Stromal cell of bone marrow (primary cell): ENCODE data around the gene L3MBTL1.

Source experiments
- DNase-seq: peaks from one replicate; pipeline ENCODE4 v3.0.0-alpha.2; 2012; ENCODE audit warnings: low read depth

The L3MBTL1 gene

DNA sequence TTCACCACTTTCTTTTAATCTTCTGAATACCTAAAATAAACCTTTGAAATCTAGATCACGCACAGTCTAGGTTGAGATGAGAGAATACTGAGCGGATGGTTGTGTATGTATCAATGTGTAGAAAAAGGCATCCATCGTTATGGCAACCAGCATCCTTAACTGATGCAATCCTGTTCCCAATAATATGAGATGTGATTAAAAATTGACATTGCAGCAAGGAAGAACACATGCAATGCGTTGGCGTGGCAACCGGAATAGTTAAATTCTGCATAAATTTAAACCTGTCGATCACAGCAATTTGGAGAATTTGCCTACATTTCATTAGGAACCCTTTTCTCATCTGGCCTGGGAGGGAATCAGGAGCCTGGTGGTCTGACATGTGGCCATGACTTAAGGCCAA, 1.3 kb upstream of the L3MBTL1 start:
- DNase-seq = no peak

DNA sequence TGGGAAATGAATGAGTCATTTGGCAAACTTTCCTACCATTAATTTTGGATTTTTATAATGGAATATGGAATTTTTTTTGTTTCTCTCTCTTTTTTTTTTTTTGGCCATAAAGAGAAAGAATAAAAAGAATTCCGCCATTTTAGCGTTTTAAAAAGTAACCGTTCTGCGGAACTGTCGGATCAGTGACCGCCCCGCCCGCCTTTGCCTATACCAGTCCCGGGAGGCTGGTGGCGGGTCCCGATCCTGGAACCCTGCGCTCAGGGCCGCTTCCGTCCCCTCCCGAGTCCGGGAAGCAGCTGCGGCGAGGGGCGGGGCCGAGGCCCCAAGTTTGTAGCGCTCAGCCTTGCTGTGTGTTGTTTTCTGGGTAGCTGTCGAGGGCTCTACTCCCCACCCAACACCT, 609 bp downstream of the L3MBTL1 start:
- no peak for DNase-seq

DNA sequence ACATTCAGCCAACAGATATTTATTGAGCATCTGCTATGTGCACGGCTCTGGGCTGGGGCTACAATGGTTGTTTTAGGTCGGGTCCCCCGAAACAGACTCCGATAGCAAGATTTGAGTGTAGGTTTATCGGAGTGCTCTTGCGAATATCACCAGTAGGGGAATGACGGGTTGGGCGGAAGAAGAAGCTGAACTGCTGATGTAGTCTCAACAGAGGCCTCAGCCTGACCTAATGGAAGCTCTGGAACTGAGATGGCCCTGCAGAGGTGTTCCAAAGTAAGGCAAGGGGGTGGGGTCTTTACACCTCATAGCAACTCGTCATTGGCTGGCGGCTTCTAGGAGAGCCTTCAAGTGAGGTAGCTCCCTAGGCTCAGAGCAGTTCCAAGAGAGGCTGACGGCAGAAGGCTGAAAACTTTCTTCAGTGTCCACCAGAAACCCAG, 1.1 kb downstream of the L3MBTL1 start:
- no peak for DNase-seq

DNA sequence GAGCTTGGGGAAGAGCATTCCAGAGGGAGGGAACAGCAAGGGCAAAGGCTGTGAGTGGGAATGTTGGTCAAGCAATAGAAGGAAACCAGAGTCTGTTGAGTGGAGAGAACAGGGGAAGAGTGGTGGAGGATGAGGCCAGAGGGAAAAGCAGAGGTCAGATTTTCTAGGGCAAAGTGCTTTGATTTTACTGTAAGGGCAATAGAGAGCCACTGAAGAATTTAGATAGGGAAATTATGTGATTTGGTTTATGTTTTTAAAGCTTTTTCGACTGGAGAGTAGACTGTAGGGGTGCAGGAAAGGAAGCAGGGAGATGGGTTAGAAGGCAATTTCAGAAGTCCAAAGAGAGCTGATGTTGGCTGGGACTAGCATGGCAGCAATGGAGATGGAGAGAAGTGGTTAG, 4.4 kb downstream of the L3MBTL1 start:
- no peak for DNase-seq

DNA sequence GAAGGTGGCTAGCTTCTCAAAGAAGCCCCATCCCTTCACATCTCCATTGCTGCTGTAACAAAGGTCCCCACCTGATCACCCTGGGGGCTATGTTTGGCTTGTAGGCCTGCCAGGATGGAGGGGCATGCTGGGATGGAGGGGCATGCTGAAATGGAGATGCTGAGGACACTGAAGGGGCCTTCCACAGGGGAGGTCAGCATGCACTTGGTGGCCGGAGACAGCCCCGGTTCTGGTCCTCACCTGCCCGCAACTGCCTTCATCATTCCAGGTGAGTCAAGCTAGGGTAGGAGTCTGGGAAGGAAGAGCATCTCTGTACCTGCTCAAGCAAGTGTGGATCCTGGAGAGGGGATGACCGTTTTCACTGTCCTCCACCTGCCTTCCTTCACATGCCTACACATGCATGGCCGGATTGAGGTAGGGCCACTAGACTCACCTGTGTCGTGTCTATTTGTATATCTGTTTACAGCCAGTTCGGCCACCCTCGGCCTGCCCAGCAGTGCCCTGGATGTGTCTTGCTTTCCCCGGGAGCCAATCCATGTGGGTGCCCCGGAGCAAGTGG, 6.0 kb downstream of the L3MBTL1 start:
- DNase-seq = no peak

DNA sequence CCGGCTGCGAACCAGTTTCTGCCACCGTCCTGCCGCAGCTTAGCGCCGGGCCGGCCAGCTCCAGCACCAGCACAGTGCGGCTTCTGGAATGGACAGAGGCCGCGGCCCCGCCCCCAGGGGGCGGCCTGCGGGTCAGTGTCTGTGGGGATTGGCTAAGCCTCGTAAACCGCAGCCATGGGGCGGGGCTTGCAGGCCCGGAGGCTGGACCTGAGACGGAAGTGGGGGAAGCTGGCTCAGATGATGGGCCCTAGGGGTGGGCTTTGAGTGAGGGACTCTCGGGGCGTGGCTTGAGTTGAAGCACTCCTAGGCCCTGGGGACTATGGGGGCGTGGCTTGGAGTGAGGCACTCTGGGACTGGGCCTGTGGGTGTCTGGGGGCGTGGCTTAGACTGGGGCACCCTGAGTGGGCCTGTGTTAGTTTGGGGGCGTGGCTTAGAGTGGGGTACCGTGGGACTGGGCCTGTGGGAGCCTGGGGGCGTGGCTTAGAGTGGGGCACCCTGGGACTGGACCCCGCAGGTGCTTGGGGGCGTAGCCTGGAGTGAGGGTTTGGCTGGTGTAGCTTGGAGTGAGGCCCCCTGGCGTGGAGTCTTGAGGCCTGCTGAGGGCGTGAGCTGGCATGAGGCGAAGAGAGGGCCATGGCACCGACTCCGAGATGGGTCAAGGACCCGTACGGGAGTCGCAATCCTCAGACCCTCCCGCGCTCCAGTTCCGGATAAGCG, 6.6 kb downstream of the L3MBTL1 start:
- peak; percentile 82 for DNase-seq

DNA sequence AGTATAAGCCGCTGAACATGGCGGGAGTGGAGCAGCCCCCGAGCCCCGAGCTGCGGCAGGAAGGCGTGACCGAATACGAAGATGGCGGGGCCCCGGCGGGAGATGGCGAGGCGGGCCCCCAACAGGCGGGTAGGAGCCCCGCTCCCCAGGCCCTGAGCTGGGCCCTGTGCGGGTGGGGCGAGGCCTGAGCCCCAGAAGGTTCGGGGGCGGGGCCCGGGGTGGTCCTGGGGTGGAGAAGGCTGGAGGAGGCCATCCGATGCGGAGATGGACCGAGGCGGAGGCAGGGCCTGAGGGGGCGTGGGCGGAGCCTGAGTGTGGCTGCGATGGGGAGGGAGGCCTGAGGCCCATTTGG, 7.1 kb downstream of the L3MBTL1 start:
- no peak for DNase-seq

DNA sequence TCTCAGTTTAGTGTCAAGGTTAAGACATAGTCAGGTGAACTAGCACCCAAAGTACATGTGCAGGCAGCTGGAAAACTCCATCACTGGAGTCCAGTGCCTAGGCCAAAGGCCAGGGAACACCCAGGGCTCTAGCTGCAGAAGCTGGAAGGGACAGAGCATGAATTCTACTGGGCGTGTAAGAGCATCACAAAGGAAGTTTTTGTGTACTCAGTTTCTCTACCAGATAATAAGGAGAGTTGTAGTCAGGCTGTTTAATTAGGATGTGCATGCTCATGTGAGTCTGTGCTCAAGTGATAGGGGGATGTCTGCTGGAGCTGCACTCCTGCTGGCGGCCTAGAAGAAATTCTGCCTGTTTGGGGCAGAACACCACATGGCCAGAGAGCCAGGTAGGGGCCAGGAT, 8.1 kb downstream of the L3MBTL1 start:
- no peak for DNase-seq

DNA sequence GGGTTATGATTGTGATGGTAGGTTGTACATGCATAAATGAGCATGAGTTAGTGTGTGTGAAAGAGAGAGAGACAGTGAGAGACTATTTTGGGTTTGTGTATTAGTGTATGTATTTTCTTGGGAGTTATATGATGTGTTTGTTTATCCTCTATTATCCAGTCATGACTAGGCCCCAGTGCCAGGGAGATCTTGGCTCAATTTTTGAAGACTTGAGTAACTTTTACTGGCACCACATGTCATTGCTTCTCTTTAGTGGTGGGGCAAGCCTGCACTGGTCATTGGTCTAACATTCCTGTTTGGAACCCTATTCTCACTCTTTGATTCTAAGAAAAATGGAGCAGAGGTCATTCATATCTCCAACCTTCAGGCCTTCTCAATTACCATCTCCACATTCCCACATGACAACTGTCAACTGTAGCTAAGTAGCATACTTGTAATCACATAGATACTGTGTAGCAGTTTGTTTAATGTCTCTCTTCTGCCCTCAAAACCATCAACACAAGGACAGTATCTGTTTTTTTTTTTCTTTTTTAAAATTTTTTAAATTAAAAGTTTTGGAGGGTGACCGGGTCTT, 8.8 kb downstream of the L3MBTL1 start:
- DNase-seq = no peak

DNA sequence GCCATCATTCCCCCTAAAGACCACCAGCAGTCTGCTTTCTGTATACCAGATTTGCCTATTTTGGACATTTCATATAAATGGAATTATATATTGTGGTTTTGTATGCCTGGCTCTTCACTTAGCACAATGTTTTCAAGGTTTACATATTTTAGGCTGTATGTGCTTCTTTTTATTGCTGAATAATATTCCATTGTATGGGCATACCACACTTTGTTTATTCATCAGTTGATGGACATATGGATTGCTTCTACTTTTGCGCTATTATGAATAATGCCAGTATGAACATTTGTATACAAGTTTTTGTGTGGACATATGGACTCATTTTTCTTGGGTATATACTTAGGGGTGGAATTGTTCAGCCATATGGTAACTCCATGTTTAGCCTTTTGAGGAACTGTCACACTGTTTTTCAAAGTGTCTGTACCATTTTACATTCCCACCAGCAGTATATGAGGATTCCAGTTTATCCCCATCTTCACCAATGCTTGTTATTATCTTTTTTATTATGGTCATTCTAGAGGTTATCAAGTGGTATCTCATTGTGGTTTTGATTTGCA, 12.7 kb downstream of the L3MBTL1 start:
- DNase-seq = no peak

DNA sequence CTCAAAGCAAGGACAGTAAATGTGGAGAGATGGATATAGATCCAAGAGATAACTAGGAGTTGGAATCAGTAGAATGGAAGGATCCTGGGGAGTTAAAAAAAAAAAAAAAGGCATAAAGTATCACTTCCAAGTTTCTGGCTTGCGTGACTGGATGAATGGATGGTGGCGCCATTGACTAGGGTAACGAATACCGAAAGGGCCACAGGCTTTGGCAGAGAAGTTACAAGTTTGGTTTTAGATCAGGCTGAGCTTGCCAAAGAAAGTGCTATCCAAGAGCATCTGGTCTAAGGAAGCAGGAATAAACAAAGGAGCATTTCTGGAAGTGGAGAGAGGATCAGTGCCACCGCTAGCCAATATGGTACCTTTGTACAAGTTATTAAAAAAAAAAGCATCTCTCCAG, 17.5 kb downstream of the L3MBTL1 start:
- DNase-seq = no peak

DNA sequence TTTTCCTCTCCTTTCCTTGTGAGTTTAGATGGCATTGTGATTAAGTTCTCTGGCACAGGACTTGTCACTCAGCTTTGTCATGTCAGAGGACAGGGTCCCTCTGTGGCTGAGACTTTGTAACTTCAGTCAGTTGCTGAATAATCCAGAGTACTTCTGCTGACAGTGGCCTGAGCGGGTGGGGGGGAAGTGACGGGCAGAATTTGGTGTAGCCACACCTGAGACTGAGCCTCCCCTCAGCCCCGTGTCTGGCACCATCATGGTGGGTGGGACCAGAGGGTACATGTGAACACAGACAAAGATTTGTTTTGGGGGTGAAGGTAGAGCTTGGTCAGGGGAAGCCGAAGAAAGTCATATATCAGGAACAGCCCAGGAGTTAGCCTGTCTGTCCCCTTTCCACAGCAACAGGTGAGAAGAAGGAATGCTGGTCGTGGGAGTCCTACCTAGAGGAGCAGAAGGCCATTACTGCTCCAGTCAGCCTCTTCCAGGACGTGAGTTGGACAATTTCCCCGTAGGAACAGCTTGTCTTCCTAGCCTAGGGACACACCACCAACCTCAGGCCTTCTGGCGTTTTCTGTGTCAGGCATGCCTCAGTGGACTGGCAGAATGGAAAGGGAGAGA, 20.9 kb downstream of the L3MBTL1 start:
- no peak for DNase-seq

DNA sequence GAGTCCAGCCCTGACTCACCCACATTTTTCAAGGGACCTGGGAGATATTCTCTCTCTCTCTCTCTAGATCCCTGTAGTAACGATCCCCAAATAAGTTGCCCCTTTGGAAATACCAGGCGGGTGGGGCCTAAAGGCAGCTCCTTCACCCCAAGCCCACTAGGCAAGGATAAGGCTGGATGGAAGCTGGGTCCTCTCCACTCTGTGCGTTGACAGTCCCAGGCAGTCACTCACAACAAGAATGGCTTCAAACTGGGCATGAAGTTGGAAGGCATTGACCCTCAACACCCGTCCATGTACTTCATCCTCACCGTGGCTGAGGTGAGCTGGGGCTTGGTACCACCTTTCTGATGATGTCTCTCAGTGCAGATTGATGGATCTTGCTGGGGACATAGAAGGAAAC, 21.6 kb downstream of the L3MBTL1 start:
- no peak for DNase-seq

DNA sequence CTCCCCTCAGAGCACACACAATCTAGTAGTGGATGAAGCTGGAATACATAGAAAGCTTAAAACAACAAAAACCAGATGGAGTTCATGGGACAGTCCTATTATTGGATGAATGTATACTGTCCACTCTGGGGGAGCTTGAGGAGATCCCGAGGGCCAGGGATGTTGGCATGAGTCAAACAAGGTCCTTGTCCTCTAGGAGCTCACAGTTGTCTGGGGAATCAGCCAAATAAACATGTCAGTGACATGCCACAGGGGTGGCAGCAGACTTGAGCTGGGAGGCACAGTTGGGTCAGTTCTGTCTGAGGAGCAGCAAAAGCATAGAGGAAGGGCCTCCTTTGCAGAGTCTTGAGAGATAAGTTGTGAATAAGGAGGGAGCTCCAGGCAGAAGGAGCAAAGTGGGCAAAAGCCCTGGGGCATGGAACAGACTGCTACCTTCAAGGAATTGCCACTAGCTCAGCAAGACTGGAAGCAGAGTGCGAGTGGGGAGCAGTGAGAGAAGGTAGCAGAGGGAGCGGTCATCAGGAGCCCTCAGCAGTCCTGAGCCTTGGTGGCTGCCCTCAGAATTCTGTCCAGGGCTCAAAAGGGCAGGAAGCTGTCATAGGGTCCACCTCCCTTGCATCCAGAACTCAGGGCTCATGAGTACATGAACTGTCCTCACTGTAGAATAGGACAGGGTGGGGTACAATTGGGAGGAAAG, 22.1 kb downstream of the L3MBTL1 start:
- no peak for DNase-seq

DNA sequence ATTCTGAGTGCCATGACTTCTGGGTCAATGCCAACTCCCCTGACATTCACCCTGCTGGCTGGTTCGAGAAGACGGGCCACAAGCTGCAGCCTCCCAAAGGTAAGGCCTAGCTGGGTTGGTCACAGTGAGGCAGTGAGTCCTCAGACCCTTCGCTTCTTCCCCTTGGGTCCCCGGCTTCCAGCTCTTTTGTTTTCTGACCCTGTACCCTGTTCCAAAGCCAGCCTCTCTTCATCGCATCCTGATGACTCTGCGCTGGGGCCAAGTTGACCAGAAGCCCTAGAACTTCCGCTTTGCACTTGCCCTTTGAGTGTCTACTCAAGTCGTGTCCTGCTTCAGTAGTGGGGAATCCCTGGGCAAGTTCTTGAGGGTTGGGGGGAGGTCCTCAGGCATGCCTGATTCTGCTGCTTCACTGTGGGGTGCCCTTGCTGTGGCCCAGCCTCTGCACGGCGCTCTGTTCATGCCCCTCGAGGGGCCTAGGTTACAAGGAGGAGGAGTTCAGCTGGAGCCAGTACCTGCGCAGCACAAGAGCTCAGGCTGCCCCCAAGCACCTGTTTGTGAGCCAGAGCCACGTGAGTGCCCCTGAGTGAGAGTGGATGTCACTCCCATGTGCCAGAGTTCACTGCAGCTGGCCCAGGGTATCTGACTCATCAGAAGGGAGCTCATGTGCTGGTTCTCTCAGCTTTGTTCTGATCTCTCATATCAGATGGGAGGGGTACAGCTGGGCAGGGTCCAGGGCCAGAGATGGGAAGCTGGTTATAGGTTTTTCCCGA, 23.0 kb downstream of the L3MBTL1 start:
- no peak for DNase-seq

DNA sequence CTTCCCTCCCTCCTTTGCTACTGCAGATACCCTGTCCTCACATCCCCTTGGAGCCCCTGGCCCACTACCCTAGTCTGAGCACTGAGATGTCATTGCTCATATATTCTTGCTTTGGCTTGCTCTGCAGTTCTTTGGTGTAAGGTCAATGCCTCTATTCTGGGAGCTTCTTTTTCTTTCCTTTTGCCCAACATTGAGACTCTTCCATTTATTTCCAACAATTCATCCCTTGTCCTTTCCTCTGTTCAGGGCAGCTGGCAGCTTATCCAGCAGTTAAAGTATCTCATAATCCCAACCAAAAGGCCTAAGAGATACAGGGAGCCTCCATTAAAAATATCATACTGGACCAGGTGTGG, 23.6 kb downstream of the L3MBTL1 start:
- DNase-seq = no peak

DNA sequence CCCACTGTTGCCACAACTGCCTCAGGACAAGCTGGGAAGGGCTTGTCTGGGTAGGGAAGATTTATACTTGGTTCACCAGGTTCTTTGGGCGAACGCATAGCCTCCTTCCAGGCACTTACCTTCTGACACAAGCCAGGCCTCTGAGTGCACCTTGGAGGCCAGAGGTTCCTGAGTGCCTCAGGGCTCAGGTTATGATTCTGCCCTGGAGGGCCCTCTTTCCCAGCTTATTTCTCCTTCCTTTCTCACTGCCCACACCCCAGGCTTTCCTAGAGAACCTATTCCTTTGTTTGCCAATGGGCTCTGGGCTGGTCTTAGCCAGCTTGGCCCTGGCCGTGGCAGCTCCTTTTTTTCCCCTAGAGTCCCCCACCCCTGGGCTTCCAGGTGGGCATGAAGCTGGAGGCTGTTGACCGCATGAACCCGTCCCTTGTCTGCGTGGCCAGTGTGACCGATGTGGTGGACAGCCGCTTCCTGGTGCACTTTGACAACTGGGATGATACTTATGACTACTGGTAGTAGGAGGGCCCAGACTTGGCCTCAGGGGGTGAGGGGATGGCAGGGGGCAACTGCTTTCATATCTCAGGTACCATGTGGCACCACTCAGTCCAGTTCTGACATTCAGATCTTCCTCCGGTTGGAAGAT, 25.0 kb downstream of the L3MBTL1 start:
- DNase-seq = no peak

DNA sequence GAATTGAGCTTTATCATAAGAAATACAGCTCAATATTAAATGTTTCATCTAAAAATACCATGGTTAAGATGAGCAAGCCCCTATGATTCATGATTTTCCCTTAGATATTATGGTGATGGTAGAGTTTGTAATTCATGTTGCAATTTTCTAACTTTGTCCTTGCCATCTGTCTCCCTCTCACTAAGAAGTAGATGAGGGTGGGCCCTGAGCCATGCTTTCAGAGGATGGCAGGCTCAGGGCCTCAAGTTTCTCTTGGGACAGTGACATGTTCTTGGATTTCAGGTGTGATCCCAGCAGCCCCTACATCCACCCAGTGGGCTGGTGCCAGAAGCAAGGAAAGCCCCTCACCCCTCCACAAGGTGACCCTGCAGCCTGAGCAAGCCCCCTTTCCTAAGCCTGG, 25.6 kb downstream of the L3MBTL1 start:
- peak; percentile 43 for DNase-seq

DNA sequence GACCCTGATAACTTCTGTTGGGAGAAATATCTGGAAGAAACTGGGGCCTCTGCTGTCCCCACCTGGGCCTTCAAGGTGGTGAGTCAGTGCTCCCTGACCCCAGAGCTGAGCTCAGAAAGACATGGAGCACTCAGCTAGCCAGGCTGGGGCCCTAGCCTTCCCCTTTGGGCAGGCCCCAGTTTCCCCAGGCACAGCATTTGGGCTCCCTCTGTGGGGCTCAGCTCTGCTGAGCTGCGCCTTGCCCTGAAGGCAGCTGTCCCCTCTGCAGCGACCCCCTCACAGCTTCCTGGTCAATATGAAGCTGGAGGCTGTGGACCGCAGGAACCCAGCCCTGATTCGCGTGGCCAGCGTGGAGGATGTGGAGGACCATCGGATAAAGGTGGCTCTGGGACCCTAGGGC, 26.5 kb downstream of the L3MBTL1 start:
- no peak for DNase-seq

DNA sequence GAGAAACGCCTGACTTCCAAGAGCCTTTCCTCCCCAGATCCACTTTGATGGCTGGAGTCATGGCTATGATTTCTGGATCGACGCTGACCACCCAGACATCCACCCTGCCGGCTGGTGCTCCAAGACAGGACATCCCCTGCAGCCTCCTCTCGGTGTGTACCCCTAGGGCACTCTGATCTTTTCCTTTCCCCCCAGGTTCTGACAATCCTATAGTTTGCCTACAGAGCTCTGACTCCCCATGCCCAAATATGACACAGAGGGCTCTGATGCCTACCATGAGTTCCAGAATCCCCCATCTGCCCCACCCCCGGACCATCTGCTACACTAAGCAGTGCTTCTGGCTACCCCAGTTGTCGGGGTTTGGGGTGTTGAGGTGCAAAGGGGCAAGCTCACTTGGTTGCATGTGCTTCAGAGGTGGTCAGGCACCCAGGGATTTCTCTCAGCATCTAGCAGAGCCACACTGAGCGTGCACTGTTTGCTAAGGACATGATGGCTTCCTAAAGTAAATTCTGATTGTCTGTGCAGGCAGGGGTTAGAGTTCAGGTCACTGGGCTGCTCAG, 27.4 kb downstream of the L3MBTL1 start:
- DNase-seq = no peak

DNA sequence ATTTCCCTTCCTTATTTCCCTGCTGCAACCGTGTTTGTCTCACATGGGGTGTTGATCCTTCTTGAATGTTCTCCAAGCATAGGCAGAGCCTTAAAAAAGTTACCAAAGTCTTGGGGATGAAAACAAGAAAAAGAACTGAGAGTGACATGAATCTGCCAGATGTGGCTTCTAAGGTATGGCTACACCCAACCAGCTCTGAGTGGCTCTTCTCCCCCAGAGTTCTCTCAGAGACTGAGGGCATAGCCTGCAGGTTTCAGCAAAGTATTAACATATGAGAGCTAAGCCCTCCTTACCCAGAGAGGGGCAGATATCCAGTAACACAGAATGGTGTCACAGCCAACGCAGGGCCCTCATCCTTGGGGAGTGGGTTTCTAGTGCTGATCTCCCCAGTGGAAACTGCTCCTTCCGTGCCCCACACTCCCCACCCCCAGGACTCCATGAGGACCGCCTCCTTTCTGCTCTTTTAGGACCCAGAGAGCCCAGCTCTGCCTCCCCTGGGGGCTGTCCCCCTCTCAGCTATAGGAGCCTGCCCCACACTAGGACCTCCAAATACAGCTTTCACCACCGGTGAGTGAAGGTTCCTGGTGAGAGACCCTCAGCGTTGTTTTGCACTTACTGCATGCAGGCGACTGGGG, 28.0 kb downstream of the L3MBTL1 start:
- no peak for DNase-seq
